Glutamatergic neuron (in vitro differentiated cells): ENCODE measurements around the gene NMNAT3. TPM values are rescaled to one million over a fixed set of nuclear protein-coding genes. Genes with fewer than 3 reads are reported as not detected.
A peak's percentile ranks its signal among the peaks of the same experiment; 100 is the strongest.
"Not testable (repeated sequence)": the region's sequence is repeated elsewhere in the genome, so short reads cannot be mapped to it uniquely, and the experiment has no call there.

Source experiments
- DNase-seq: peaks from one replicate; pipeline ENCODE4 v3.0.0; 2022
- H3K27ac Mint-ChIP-seq: one replicate; pipeline ENCODE4 v1.8.0; 2020; ENCODE audit warnings: mild to moderate bottlenecking, mixed read lengths, inconsistent platforms; ENCODE audit not compliant: unreplicated experiment
- H3K27me3 Mint-ChIP-seq: one replicate; pipeline ENCODE4 v1.8.0; 2020; ENCODE audit warnings: mild to moderate bottlenecking, moderate library complexity, mixed read lengths, inconsistent platforms; ENCODE audit not compliant: unreplicated experiment
- H3K36me3 Mint-ChIP-seq: one replicate; pipeline ENCODE4 v1.8.0; 2020; ENCODE audit warnings: mild to moderate bottlenecking, mixed read lengths, inconsistent platforms; ENCODE audit not compliant: unreplicated experiment
- H3K4me1 Mint-ChIP-seq: one replicate; pipeline ENCODE4 v1.8.0; 2020; ENCODE audit warnings: mild to moderate bottlenecking, low read depth, mixed read lengths, inconsistent platforms; ENCODE audit not compliant: unreplicated experiment
- H3K4me3 Mint-ChIP-seq: one replicate; pipeline ENCODE4 v1.8.0; 2020; ENCODE audit warnings: mild to moderate bottlenecking, mixed read lengths, inconsistent platforms; ENCODE audit not compliant: unreplicated experiment
- H3K9me3 Mint-ChIP-seq: one replicate; pipeline ENCODE4 v1.8.0; 2020; ENCODE audit warnings: mild to moderate bottlenecking, moderate library complexity, mixed read lengths, inconsistent platforms; ENCODE audit not compliant: unreplicated experiment
- total RNA-seq: library from RNA; stranded (reverse); fragmentation: NEBNext Ultra II Directional; extraction: Animal tissue kit (Norgen Biotek cat#: 25700); gene quantifications from one replicate; pipeline ENCODE4 v1.2.1, GENCODE V29; 2021; ENCODE audit not compliant: unreplicated experiment
- TF ChIP-seq, protein P1 (sequence below): fragments of 200-600 bp; sonication (generic); IDR thresholded peaks from one replicate; pipeline ENCODE4 v1.5.0; 2021; ENCODE audit not compliant: partially characterized antibody, unreplicated experiment

Gene NMNAT3
- total RNA-seq, 1 donor from 2014 or later = 0.61 TPM

DNA sequence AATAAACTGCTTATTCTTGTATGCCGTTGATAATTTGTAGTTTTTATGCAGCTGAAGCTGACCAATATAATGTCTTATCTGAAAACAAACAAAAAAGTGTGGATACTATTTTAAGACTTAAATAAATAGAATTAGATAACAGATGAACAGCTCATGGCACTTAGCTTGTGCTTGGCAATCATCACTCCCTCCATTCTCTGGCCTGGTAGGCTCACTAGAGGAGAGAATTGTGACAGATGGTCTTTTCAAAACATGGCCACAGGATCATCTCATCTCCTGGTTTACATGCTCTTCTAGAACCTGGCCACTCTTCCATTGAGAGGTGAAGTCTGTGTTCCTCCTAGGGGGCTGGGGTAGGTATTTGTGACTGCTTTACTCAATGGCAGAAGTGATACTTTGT, 79.8 kb downstream of the NMNAT3 start:
- Mint-ChIP-seq H3K9me3 (peaks cover 6% of the 10 kb centered on the region), H3K4me1 (peaks cover 12% of the 10 kb centered on the region), H3K4me3 (no peak overlapping the region), H3K27me3 (peaks cover 2% of the 10 kb centered on the region), H3K36me3 (peaks cover 3% of the 10 kb centered on the region), H3K27ac (no peak overlapping the region)
- TF ChIP-seq, protein P1, sequence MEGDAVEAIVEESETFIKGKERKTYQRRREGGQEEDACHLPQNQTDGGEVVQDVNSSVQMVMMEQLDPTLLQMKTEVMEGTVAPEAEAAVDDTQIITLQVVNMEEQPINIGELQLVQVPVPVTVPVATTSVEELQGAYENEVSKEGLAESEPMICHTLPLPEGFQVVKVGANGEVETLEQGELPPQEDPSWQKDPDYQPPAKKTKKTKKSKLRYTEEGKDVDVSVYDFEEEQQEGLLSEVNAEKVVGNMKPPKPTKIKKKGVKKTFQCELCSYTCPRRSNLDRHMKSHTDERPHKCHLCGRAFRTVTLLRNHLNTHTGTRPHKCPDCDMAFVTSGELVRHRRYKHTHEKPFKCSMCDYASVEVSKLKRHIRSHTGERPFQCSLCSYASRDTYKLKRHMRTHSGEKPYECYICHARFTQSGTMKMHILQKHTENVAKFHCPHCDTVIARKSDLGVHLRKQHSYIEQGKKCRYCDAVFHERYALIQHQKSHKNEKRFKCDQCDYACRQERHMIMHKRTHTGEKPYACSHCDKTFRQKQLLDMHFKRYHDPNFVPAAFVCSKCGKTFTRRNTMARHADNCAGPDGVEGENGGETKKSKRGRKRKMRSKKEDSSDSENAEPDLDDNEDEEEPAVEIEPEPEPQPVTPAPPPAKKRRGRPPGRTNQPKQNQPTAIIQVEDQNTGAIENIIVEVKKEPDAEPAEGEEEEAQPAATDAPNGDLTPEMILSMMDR = no peak
- no peak for DNase-seq

DNA sequence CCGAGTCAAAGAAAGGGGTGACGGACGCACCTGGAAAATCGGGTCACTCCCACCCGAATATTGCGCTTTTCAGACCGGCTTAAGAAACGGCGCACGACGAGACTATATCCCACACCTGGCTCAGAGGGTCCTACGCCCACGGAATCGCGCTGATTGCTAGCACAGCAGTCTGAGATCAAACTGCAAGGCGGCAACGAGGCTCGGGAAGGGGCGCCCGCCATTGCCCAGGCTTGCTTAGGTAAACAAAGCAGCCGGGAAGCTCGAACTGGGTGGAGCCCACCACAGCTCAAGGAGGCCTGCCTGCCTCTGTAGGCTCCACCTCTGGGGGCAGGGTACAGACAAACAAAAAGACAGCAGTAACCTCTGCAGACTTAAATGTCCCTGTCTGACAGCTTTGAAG, 86.6 kb downstream of the NMNAT3 start:
- DNase-seq, H3K4me3 Mint-ChIP-seq, H3K27ac Mint-ChIP-seq, H3K27me3 Mint-ChIP-seq, H3K9me3 Mint-ChIP-seq, H3K4me1 Mint-ChIP-seq, H3K36me3 Mint-ChIP-seq: not testable (repeated sequence)

DNA sequence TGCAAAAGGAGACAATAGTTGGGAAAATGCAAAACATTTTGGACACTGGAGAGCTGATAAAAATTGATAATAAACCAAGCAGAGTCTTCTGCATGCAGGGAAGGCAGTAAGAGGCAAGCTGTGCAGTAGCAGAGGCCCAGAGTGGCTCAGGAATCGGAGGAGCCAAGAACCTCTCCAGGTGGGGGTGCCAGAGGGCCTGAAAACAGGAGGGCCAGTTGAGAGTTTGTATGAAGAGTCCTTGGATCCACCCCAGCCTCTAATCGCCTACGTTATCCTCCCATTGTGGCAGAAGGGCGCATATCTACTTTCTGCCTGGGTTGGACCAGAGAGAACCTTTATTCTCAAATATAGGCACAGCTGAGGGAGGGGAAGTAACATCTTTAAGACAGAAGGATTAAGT, 89.3 kb downstream of the NMNAT3 start:
- H3K27ac Mint-ChIP-seq = no peak overlapping the region
- DNase-seq = peak; percentile 33
- H3K4me1 Mint-ChIP-seq = no peaks in the 10 kb centered on the region
- no peaks in the 10 kb centered on the region for H3K36me3 Mint-ChIP-seq
- H3K9me3 Mint-ChIP-seq = no peaks in the 10 kb centered on the region
- no peak overlapping the region for H3K4me3 Mint-ChIP-seq
- TF ChIP-seq, protein P1 = no peak
- H3K27me3 Mint-ChIP-seq = no peaks in the 10 kb centered on the region

DNA sequence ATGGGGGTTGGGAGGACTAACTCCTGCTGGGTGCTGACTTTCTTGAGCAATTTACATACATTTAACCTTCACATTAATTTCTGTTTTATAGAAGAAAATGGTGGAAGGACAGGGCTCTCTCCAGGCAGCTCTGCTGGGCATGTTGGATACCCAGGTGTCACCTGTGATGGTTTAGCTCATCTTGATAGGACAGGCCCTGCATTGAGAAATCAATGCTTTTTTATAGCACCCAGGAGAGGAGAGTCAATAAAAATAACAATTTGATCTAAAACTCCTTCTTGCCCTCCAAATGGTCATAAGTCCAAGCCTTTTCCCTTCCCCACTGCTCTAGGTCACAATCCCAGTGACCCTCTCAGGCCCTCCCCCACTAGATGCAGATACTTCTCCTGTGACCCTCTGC, 90.0 kb downstream of the NMNAT3 start:
- no peaks in the 10 kb centered on the region for H3K4me1 Mint-ChIP-seq
- no peak overlapping the region for H3K27ac Mint-ChIP-seq
- H3K9me3 Mint-ChIP-seq = no peaks in the 10 kb centered on the region
- no peaks in the 10 kb centered on the region for H3K36me3 Mint-ChIP-seq
- TF ChIP-seq, protein P1 = no peak
- H3K4me3 Mint-ChIP-seq = no peak overlapping the region
- no peak for DNase-seq
- no peaks in the 10 kb centered on the region for H3K27me3 Mint-ChIP-seq

DNA sequence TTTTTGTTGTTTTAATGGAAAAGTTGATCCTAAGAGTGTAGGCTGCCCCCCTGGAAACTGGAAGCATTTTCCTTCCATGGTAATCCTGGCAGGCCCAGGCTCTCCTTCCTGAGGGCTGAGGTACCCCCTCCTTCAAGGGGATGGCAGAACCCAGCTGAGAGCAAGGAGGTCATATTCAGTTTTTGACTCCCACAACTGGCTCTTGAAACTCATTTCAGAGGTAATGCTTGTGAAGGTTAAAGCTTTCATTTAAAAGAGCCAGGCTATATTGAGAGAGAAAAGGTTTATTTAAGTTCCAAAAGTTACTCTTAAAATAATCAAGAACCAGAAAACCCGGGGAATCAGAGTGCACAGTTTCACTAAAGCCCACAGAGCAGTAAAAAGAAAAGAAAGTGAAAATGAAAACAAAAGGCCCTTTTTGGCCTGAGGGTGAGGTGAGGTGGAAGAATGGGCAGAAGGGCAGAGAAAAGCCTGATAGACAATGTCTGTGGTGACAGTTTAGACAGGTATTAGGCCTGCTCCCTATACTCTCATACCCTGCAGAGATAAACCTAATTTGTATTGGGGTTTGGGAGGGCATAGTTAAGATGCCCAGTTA, 91.3 kb downstream of the NMNAT3 start:
- H3K36me3 Mint-ChIP-seq = no peaks in the 10 kb centered on the region
- H3K27ac Mint-ChIP-seq = no peak overlapping the region
- H3K27me3 Mint-ChIP-seq = no peaks in the 10 kb centered on the region
- no peaks in the 10 kb centered on the region for H3K9me3 Mint-ChIP-seq
- DNase-seq = no peak
- TF ChIP-seq, protein P1 = no peak
- H3K4me1 Mint-ChIP-seq = no peaks in the 10 kb centered on the region
- no peak overlapping the region for H3K4me3 Mint-ChIP-seq

DNA sequence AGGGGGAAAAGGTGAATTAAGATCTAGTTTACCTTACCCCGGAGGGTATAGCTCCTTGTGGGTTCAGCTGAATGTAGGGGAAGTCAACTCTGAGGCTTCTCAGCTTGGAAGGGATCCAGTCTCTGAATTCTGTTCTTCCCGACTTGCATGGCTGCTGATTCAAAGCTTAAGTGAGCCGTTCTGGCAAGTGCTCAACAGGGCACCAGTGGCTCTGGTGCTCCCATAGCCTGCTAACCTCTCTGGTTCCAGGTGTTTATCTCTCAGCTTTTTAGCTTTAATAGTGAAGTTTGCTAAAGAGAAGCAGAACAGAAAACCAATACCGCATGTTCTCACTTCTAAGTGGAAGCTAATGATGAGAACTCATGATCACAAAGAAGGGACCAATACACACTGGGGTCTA, 92.0 kb downstream of the NMNAT3 start:
- H3K27me3 Mint-ChIP-seq = no peaks in the 10 kb centered on the region
- no peak overlapping the region for H3K4me3 Mint-ChIP-seq
- TF ChIP-seq, protein P1 = no peak
- no peaks in the 10 kb centered on the region for H3K4me1 Mint-ChIP-seq
- no peaks in the 10 kb centered on the region for H3K36me3 Mint-ChIP-seq
- H3K9me3 Mint-ChIP-seq = no peaks in the 10 kb centered on the region
- H3K27ac Mint-ChIP-seq = no peak overlapping the region
- DNase-seq = no peak

DNA sequence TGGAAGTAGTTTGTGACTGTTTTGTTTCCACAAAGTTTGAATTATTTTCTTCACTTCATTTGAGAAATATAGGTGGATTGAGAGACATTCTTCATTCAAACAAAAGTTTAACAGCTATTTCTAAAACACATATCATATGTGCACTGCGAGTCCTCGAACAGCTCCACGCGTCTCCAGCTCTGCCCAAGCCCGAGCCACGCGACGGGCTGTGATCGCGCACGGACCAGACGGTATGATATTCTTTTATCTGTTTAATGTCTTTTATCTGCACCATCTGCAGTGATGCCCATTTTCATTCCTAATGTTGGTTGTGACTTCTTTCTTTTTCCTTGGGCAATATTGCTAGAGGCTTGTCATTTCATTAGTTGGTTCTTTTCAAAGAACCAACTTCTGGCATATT, 94.1 kb downstream of the NMNAT3 start:
- not testable (repeated sequence) for DNase-seq, H3K9me3 Mint-ChIP-seq, H3K4me3 Mint-ChIP-seq, H3K36me3 Mint-ChIP-seq, H3K27ac Mint-ChIP-seq, H3K4me1 Mint-ChIP-seq, H3K27me3 Mint-ChIP-seq
